ENCODE data around the gene MEIOSIN. TPM values are rescaled to one million over a fixed set of nuclear protein-coding genes. Genes with fewer than 3 reads are reported as not detected.
A peak's percentile ranks its signal among the peaks of the same experiment; 100 is the strongest.

MEIOSIN gene
- total and polyA plus RNA-seq, 9 of the 15 experiments (the other 6 are each of a cell fraction or from before 2014, with no cell fraction given), result 0.06 to 2.0 (median 0.76) TPM

GRCh38 chr19:45766296-45766868 is 33.1 kb downstream of the MEIOSIN start:
- peaks cover 17% of the 10 kb centered on the region; the same call in 2 of the 3 replicates for H3K79me2 ChIP-seq (ENCODE audit: control insufficient read depth, insufficient read depth, low read length)
- H3K4me2 ChIP-seq (ENCODE audit: insufficient read depth, low read length), result no peak overlapping the region
- no peaks in the 10 kb centered on the region for H4K20me1 ChIP-seq (replicated peaks; ENCODE audit: control insufficient read depth, insufficient read depth, low read length)
- ATAC-seq (no peak), DNase-seq (ENCODE audit: extremely low read depth in 1 of 4, low spot score in 3 of 4) (no peak), FAIRE-seq (no peak)
- no peak overlapping the region; the same call in 2 of the 3 replicates for H3K27ac ChIP-seq (ENCODE audit: extremely low read depth, low read depth, low read length)
- ChIA-PET CTCF (ENCODE audit: low intra/inter-chr PET ratio) (no interaction called here), POLR2A (interaction anchor here (1.2 to 1.7 kb wide), 2 partner anchors 11 to 17 kb away, joined by 4 read pairs; no protein-coding TSS in a partner anchor)
- BruUV-seq (replicated peaks), result no TSS peak
- TF ChIP-seq GABPB1 (CRISPR knock-in tag; IDR thresholded peaks at IDR 0.05) (0 out of 2 replicates have a peak, but pooled peaks have one; percentile 21), HNRNPL (IDR thresholded peaks at IDR 0.05; ENCODE audit: low read depth, low read length) (0 out of 2 replicates have a peak, but pooled peaks have one; percentile 34), ELF2 (CRISPR knock-in tag; IDR thresholded peaks at IDR 0.05) (no peak)
- TF ChIP-seq, protein P1, sequence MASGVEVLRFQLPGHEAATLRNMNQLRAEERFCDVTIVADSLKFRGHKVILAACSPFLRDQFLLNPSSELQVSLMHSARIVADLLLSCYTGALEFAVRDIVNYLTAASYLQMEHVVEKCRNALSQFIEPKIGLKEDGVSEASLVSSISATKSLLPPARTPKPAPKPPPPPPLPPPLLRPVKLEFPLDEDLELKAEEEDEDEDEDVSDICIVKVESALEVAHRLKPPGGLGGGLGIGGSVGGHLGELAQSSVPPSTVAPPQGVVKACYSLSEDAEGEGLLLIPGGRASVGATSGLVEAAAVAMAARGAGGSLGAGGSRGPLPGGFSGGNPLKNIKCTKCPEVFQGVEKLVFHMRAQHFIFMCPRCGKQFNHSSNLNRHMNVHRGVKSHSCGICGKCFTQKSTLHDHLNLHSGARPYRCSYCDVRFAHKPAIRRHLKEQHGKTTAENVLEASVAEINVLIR (CRISPR knock-in tag; IDR thresholded peaks at IDR 0.05), result no peak
- intact Hi-C loops (cut with micrococcal nuclease), result no loop called here
- H3K9me1 ChIP-seq (ENCODE audit: control insufficient read depth, insufficient read depth, low read length), result no peaks in the 10 kb centered on the region
- no peaks in the 10 kb centered on the region for H3K27me3 ChIP-seq (ENCODE audit: control insufficient read depth in 2 of 2, insufficient read depth in 2 of 2, low read length in 2 of 2)
- 82% methylated on average over 6 of the region's 17 CpGs for WGBS (ENCODE audit: insufficient coverage, low coverage, missing lambda C conversion rate)
- H3K9me3 ChIP-seq (replicated peaks; ENCODE audit: control insufficient read depth, insufficient read depth, low read depth, low read length), result no peaks in the 10 kb centered on the region
- in situ Hi-C loops (cut with MboI), result no loop called here
- H3K4me3 ChIP-seq, result peak overlapping the region; percentile 56; the same call in 1 of the 2 replicates
- H3K36me3 ChIP-seq (ENCODE audit: control insufficient read depth, insufficient read depth, low read length), result peaks cover 4% of the 10 kb centered on the region; the same call in 1 of the 3 replicates
- H3K4me1 ChIP-seq (replicated peaks in 1 of 2; ENCODE audit: control insufficient read depth in 2 of 2, insufficient read depth in 2 of 2, low read length in 2 of 2), result peaks cover 10 to 86% of the 10 kb centered on the region in 2 experiments; a peak in 4 of 5 replicates
- no peak overlapping the region for H2AFZ ChIP-seq (ENCODE audit: low read depth, low read length)
- peak overlapping the region in 1 of 2 experiments; percentile 98; a peak in 1 of 4 replicates for H3K9ac ChIP-seq (ENCODE audit: insufficient read depth in 1 of 2, low read depth in 2 of 2, low read length in 2 of 2)
